Measurements from ENCODE around the gene NKIRAS2.
"Not testable (repeated sequence)": the region's sequence is repeated elsewhere in the genome, so short reads cannot be mapped to it uniquely, and the experiment has no call there.

The NKIRAS2 gene

DNA sequence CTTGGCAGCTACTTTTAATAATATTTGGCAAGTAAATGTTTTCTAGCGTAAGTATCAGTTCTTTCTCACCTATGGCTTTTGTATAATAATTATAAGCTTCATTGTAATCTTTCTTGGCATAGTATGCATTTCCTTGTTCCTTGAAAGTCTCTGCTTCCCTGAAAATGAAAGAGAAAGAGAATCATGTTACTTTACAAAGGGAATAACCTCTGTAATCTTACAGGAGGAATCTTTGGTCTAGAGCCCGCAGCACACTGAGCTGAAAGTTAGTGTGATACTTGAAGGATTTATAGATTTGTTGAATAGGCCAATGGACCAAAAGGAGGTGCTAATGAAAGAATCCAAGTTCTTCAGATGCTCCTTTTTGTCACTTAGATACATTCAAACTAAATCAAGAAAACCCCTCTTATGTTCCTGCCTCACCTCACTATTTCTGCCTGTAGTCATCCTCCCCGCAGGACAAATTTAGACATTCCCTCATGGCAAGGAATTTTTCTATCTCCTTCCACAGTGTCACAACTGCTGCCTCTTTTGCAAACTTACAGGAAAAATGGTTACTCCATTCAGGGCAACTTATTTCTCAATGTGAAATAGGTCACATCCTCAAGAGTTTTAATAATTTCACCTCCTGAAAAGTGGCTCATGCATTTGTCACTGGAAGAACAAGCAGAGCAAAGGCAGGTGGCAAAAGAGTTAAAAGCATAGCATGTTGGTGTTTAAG, 19.3 kb upstream of the NKIRAS2 start:
- Histone ChIP-seq H3K4me1 (ENCODE audit: control insufficient read depth in 1 of 2, insufficient read depth in 2 of 2, low read length in 2 of 2) (peaks cover 0 to 17% of the 10 kb centered on the region in 2 donors), H3K9me3 (ENCODE audit: control insufficient read depth in 1 of 2, low read length in 2 of 2) (no peaks in the 10 kb centered on the region), H3K27ac (ENCODE audit: low read length) (no peak overlapping the region), H3K36me3 (ENCODE audit: control insufficient read depth in 1 of 2, insufficient read depth in 2 of 2, low read length in 2 of 2) (peaks cover 25 to 50% of the 10 kb centered on the region in 2 donors), H3K27me3 (ENCODE audit: low read depth, low read length) (no peaks in the 10 kb centered on the region), H3K4me3 (ENCODE audit: low read depth in 1 of 2, low read length in 2 of 2) (no peak overlapping the region)

DNA sequence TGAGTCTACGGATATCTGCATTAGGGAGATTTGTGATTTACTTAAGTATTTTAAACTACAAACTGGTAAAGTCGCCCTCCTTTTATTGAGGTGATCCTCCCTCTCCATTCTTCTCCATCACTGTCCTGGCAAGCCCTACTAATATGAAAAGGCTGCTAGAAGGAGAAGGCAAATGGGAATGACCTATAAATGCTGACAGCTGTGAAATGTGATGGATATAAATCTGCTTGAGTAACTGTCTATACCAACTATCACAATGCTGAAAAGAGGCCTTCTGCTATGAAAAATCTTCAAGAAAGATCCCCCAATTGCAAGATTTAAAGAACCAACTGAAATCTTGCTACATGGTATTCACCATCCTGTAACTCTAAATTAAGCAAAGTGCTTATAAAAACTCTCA, 18.2 kb upstream of the NKIRAS2 start:
- Histone ChIP-seq H3K27me3 (ENCODE audit: low read depth, low read length) (no peaks in the 10 kb centered on the region), H3K36me3 (ENCODE audit: control insufficient read depth in 1 of 2, insufficient read depth in 2 of 2, low read length in 2 of 2) (peaks cover 15 to 38% of the 10 kb centered on the region in 2 donors), H3K27ac (ENCODE audit: low read length) (no peak overlapping the region), H3K4me1 (ENCODE audit: control insufficient read depth in 1 of 2, insufficient read depth in 2 of 2, low read length in 2 of 2) (peaks cover 0 to 17% of the 10 kb centered on the region in 2 donors), H3K9me3 (ENCODE audit: control insufficient read depth in 1 of 2, low read length in 2 of 2) (no peaks in the 10 kb centered on the region), H3K4me3 (ENCODE audit: low read depth in 1 of 2, low read length in 2 of 2) (no peak overlapping the region)

DNA sequence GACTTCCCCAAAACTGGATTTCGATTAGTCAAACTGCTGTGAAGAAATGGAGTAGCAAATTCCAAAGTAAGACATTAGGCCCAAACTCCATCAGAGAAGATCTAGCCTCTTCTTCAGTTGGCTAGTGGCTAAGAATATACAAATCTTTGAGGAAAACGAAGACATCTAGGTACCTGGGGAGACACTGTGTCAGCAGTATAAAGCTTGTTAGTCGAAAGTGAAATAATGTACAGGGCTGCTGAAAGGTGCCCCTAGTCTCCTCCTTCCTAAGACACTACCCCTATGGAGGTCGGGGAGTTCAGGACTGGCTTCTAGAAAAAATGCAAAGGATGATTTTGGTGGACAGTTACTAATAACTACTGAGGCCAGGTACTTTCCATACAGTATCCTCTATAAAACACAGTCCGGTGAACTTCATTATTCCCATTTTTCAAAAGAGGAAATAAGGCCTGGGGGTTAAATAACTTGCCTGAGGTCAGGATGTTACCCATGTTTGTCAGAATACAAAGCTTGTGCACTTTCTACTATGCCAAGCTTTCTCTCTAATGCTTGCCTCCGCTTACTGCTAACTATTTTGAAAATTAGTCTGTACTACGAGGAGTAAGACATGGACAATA, 17.6 kb upstream of the NKIRAS2 start:
- Histone ChIP-seq H3K4me1 (ENCODE audit: control insufficient read depth in 1 of 2, insufficient read depth in 2 of 2, low read length in 2 of 2) (peaks cover 0 to 17% of the 10 kb centered on the region in 2 donors), H3K36me3 (ENCODE audit: control insufficient read depth in 1 of 2, insufficient read depth in 2 of 2, low read length in 2 of 2) (peaks cover 11 to 33% of the 10 kb centered on the region in 2 donors)

DNA sequence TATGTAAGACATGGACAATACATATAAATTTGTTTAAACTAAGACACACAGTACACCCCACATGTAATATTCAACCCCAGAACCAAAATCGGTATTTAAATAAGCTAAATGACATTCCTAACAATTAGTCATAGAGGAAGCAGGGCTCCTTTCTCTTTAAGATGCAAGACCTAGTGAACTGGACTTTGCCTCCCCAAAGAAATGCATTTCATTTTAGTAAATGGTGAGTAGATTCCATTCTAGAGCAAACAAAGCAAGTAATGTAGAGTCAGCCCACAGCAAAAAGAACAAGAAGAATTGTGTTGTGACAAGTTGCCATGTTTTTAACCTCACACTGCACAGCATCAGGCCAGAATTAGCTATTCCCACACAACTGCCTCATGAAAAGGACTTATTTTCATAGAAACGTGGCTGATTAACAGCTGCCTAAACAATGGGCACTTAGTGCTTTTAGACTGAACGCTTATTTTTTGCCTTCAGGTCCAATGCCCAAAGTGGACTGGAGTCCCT, 17.0 kb upstream of the NKIRAS2 start:
- H3K27me3 ChIP-seq (ENCODE audit: low read depth, low read length) = no peaks in the 10 kb centered on the region
- peak overlapping the region; percentile 27 for H3K27ac ChIP-seq (ENCODE audit: low read length)
- H3K4me3 ChIP-seq (ENCODE audit: low read depth in 1 of 2, low read length in 2 of 2) = peak overlapping the region in 1 of 2 donors; percentile 31
- H3K36me3 ChIP-seq (ENCODE audit: control insufficient read depth in 1 of 2, insufficient read depth in 2 of 2, low read length in 2 of 2) = peaks cover 11 to 27% of the 10 kb centered on the region in 2 donors
- no peaks in the 10 kb centered on the region for H3K9me3 ChIP-seq (ENCODE audit: control insufficient read depth in 1 of 2, low read length in 2 of 2)
- H3K4me1 ChIP-seq (ENCODE audit: control insufficient read depth in 1 of 2, insufficient read depth in 2 of 2, low read length in 2 of 2) = peaks cover 0 to 17% of the 10 kb centered on the region in 2 donors

More for the DNA sequence above, 17.6 kb upstream of the NKIRAS2 start:
- H3K9me3 ChIP-seq (ENCODE audit: control insufficient read depth in 1 of 2, low read length in 2 of 2) = no peaks in the 10 kb centered on the region
- H3K4me3 ChIP-seq (ENCODE audit: low read depth in 1 of 2, low read length in 2 of 2) = no peak overlapping the region
- no peak overlapping the region for H3K27ac ChIP-seq (ENCODE audit: low read length)
- H3K27me3 ChIP-seq (ENCODE audit: low read depth, low read length) = no peaks in the 10 kb centered on the region

DNA sequence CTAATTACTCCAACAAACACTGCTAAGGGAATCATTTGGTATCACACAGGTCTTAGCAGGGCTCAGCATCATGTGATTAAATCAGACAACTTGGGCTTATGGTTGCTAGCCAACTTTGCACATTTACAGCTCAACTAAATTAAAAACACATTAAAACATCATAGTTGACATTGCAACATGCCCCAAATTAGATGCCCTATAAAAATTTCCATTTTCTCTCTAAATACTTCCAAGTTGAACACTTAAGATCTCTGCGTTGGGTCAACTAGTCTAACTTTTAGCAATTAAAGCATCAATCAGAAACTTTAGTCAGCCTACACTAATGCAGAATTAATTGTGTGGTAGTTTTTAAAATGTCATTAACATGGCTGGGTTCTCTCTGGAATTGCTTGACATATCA, 14.7 kb upstream of the NKIRAS2 start:
- Histone ChIP-seq H3K4me1 (ENCODE audit: control insufficient read depth in 1 of 2, insufficient read depth in 2 of 2, low read length in 2 of 2) (peaks cover 0 to 17% of the 10 kb centered on the region in 2 donors), H3K9me3 (ENCODE audit: control insufficient read depth in 1 of 2, low read length in 2 of 2) (no peaks in the 10 kb centered on the region), H3K27me3 (ENCODE audit: low read depth, low read length) (no peaks in the 10 kb centered on the region), H3K36me3 (ENCODE audit: control insufficient read depth in 1 of 2, insufficient read depth in 2 of 2, low read length in 2 of 2) (peaks cover 4 to 12% of the 10 kb centered on the region in 2 donors), H3K4me3 (ENCODE audit: low read depth in 1 of 2, low read length in 2 of 2) (no peak overlapping the region), H3K27ac (ENCODE audit: low read length) (no peak overlapping the region)

DNA sequence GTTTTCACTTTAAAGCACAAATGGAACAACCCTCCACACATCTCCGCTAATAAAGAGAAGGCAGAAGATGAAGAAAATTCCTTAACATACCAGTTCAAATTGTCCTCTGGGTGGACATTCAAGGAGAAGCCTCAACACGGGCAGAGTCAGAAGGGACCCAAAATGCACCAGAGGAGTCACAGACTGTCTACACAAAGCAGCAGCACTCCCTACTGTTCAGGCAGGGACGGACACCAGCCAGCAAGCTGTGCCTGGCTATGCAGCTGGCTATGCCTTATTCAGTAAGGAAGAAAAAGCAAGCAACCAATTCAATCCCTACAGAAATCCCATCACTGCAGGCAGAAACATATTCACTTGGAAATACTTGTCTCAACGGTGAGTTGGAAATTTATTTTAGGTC, 10.7 kb upstream of the NKIRAS2 start:
- Histone ChIP-seq H3K36me3 (ENCODE audit: control insufficient read depth in 1 of 2, insufficient read depth in 2 of 2, low read length in 2 of 2) (no peaks in the 10 kb centered on the region), H3K9me3 (ENCODE audit: control insufficient read depth in 1 of 2, low read length in 2 of 2) (no peaks in the 10 kb centered on the region), H3K27me3 (ENCODE audit: low read depth, low read length) (no peaks in the 10 kb centered on the region), H3K4me1 (ENCODE audit: control insufficient read depth in 1 of 2, insufficient read depth in 2 of 2, low read length in 2 of 2) (peaks cover 6 to 18% of the 10 kb centered on the region in 2 donors), H3K4me3 (ENCODE audit: low read depth in 1 of 2, low read length in 2 of 2) (no peak overlapping the region), H3K27ac (ENCODE audit: low read length) (no peak overlapping the region)

DNA sequence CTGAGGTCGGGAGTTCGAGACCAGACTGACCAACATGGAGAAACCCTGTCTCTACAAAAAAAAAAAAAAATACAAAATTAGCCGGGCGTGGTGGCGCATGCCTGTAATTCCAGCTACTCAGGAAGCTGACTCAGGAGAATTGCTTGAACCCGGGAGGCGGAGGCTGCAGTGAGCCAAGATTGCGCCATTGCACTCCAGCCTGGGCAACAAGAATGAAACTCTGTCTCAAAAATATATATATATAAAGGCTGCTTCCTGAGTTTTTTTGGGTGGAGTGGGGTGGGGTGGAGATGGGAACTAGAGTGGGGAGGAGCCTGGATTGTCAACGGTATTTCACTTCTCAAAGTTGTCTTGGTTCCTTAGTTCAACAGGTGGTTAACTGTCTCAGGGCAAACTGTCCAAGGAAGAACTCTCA, 9.6 kb upstream of the NKIRAS2 start:
- not testable (repeated sequence) for H3K9me3 ChIP-seq (ENCODE audit: control insufficient read depth in 1 of 2, low read length in 2 of 2); H3K27ac ChIP-seq (ENCODE audit: low read length); H3K4me3 ChIP-seq (ENCODE audit: low read depth in 1 of 2, low read length in 2 of 2); H3K36me3 ChIP-seq (ENCODE audit: control insufficient read depth in 1 of 2, insufficient read depth in 2 of 2, low read length in 2 of 2); H3K27me3 ChIP-seq (ENCODE audit: low read depth, low read length)
- peaks cover 6 to 26% of the 10 kb centered on the region in 2 donors for H3K4me1 ChIP-seq (ENCODE audit: control insufficient read depth in 1 of 2, insufficient read depth in 2 of 2, low read length in 2 of 2)

DNA sequence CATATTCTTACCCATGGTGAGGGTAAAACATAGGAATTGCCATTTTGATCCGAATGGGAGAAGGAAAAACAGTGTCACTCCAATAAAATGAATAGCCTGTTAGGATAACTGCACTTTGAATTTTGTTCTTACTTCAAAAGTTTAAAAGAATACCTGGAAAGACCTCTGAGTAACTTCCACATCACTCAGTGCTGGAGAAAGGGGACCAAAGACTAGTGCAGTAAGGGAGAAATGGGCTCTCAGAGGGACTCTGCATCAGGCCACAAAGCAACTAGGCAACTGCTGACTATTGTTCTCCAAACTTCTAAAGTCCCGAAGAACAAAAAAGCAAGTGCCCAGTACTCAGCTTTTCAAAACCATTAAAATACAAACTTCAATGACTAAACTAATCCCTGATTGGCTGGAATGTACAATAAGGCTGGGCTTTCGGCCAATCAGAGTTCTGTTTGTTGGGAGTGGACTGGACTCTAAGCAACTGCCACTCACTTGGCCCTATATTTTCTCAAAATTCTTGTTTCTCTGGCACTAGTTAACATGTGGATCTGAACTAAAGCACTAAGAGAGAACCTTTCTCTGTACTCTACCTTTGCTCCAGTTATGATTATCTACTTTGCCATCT, 8.9 kb upstream of the NKIRAS2 start:
- Histone ChIP-seq H3K27me3 (ENCODE audit: low read depth, low read length) (no peaks in the 10 kb centered on the region), H3K4me3 (ENCODE audit: low read depth in 1 of 2, low read length in 2 of 2) (no peak overlapping the region), H3K9me3 (ENCODE audit: control insufficient read depth in 1 of 2, low read length in 2 of 2) (no peaks in the 10 kb centered on the region), H3K27ac (ENCODE audit: low read length) (no peak overlapping the region), H3K36me3 (ENCODE audit: control insufficient read depth in 1 of 2, insufficient read depth in 2 of 2, low read length in 2 of 2) (no peaks in the 10 kb centered on the region), H3K4me1 (ENCODE audit: control insufficient read depth in 1 of 2, insufficient read depth in 2 of 2, low read length in 2 of 2) (peaks cover 9 to 33% of the 10 kb centered on the region in 2 donors)

DNA sequence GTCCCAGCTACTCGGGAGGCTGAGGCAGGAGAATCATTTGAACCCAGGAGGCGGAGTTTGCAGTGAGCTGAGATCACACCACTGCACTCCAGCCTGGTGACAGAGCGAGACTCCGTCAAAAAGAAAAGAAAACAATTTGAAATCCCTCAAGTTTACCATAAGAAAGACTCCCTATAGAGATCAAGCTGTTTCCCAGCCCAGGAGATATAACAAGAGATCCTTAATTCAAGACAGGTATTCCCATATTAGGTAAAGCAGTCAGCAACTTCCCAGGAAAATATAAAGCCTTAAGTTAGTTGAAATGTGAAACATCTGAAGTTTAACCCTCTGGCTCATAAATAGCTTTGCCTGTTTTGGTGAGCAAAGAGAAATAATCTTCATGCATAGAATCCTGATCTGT, 7.5 kb upstream of the NKIRAS2 start:
- H3K36me3 ChIP-seq (ENCODE audit: control insufficient read depth in 1 of 2, insufficient read depth in 2 of 2, low read length in 2 of 2); H3K9me3 ChIP-seq (ENCODE audit: control insufficient read depth in 1 of 2, low read length in 2 of 2); H3K27ac ChIP-seq (ENCODE audit: low read length); H3K27me3 ChIP-seq (ENCODE audit: low read depth, low read length); H3K4me3 ChIP-seq (ENCODE audit: low read depth in 1 of 2, low read length in 2 of 2): not testable (repeated sequence)
- H3K4me1 ChIP-seq (ENCODE audit: control insufficient read depth in 1 of 2, insufficient read depth in 2 of 2, low read length in 2 of 2) = peaks cover 14 to 38% of the 10 kb centered on the region in 2 donors

DNA sequence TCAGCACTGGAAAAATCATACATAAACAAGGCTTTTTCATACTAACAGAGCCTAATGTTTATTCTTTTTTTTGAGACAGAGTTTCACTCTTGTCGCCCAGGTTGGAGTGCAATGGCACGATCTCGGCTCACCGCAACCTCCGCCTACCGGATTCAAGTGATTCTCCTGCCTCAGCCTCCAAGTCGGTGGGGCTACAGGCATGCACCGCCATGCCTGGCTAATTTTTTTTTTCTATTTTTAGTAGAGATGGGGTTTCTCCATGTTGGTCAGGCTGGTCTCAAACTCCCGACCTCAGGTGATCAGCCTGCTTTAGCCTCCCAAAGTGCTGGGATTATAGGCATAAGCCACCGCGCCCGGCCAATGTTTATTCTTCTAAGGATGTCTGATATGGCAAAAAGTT, 6.2 kb upstream of the NKIRAS2 start:
- H3K4me1 ChIP-seq (ENCODE audit: control insufficient read depth in 1 of 2, insufficient read depth in 2 of 2, low read length in 2 of 2) = peaks cover 14 to 38% of the 10 kb centered on the region in 2 donors
- H3K36me3 ChIP-seq (ENCODE audit: control insufficient read depth in 1 of 2, insufficient read depth in 2 of 2, low read length in 2 of 2); H3K4me3 ChIP-seq (ENCODE audit: low read depth in 1 of 2, low read length in 2 of 2); H3K9me3 ChIP-seq (ENCODE audit: control insufficient read depth in 1 of 2, low read length in 2 of 2); H3K27me3 ChIP-seq (ENCODE audit: low read depth, low read length); H3K27ac ChIP-seq (ENCODE audit: low read length): not testable (repeated sequence)

DNA sequence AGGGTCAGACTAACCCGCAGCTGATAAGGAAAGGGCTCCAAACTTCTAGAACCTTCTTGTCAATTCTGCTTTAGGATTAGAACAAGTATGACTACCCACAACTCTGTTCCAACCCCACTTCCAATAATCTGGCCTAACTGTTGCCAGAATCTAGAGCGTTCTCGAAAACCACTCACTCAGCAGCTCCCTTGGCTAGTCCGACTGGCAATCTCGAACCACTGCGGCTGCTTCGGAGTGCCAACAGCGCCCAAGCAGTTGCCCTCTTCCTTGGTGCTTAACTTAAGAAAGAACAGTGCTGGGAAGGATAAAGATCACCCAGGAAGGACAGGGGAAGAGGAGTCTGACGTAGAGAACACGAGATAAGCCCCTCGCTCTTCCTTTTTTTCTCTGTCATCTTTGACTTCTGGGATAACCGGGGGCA, 3.5 kb upstream of the NKIRAS2 start:
- no peaks in the 10 kb centered on the region for H3K36me3 ChIP-seq (ENCODE audit: control insufficient read depth in 1 of 2, insufficient read depth in 2 of 2, low read length in 2 of 2)
- peak overlapping the region; percentile 82 to 99 for H3K4me3 ChIP-seq (ENCODE audit: low read depth in 1 of 2, low read length in 2 of 2)
- H3K27me3 ChIP-seq (ENCODE audit: low read depth, low read length) = no peaks in the 10 kb centered on the region
- peaks cover 15 to 47% of the 10 kb centered on the region in 2 donors for H3K4me1 ChIP-seq (ENCODE audit: control insufficient read depth in 1 of 2, insufficient read depth in 2 of 2, low read length in 2 of 2)
- peak overlapping the region; percentile 97 for H3K27ac ChIP-seq (ENCODE audit: low read length)
- H3K9me3 ChIP-seq (ENCODE audit: control insufficient read depth in 1 of 2, low read length in 2 of 2) = no peaks in the 10 kb centered on the region

Measured in muscle layer of duodenum (tissue), 2 donors.